HG02840 (cell line): ENCODE data around the gene UFC1.

Experiments used
- ATAC-seq: cut with Tn5 transposase; IDR thresholded peaks from one replicate; pipeline ENCODE4 v1.9.1; 2021; ENCODE audit warnings: mild to moderate bottlenecking, moderate library complexity, moderate number of reproducible peaks; ENCODE audit not compliant: unreplicated experiment, low FRiP score

Gene UFC1

GRCh38 chr1:161206411-161207140, 52.8 kb downstream of the UFC1 start:
- no peak for ATAC-seq

GRCh38 chr1:161207173-161207572, 53.4 kb downstream of the UFC1 start:
- no peak for ATAC-seq
